Fibroblast of lung (primary cell): Measurements from ENCODE around the gene HSPD1. TPM values are rescaled to one million over a fixed set of nuclear protein-coding genes. Genes with fewer than 3 reads are reported as not detected.

Experiments
- DNase-seq, 2 donors: peaks; one replicate each; pipeline versions ENCODE4 v3.0.0 to v3.0.0-alpha.2; 2010; ENCODE audit warnings: low read depth in 2 of 2
- H2AFZ ChIP-seq: 2 replicates; pipeline ENCODE4 v1.5.1; 2012; ENCODE audit warnings: low read length, control low read depth, inconsistent platforms
- H3K27ac ChIP-seq: 2 replicates; pipeline ENCODE4 v1.5.1; 2011; ENCODE audit warnings: low read length, control low read depth; ENCODE audit not compliant: insufficient read depth
- H3K27me3 ChIP-seq: 2 replicates; pipeline ENCODE4 v1.5.1; 2011; ENCODE audit warnings: mild to moderate bottlenecking, low read length; ENCODE audit not compliant: control insufficient read depth, insufficient read depth
- H3K36me3 ChIP-seq: 2 replicates; pipeline ENCODE4 v1.5.1; 2011; ENCODE audit warnings: low read length; ENCODE audit not compliant: control insufficient read depth, insufficient read depth
- H3K4me1 ChIP-seq: 2 replicates; pipeline ENCODE4 v1.5.1; 2011; ENCODE audit warnings: low read length; ENCODE audit not compliant: control insufficient read depth, insufficient read depth; ENCODE audit errors: extremely low read depth
- H3K4me2 ChIP-seq: 2 replicates; pipeline ENCODE4 v1.5.1; 2011; ENCODE audit warnings: low read length, control low read depth; ENCODE audit not compliant: insufficient read depth; ENCODE audit errors: extremely low read depth
- H3K4me3 ChIP-seq, 4 experiments: fragments of 200-600 bp in 1 of 4; sonication (generic) in 1 of 4; replicated peaks in 1 of 4; 2 replicates each; pipeline ENCODE4 v1.5.1; 2011 to 2016; ENCODE audit warnings: low read length in 4 of 4, low read depth in 3 of 4, mild to moderate bottlenecking in 3 of 4, control low read depth in 2 of 4, inconsistent platforms in 1 of 4, mixed read lengths in 1 of 4; ENCODE audit not compliant: insufficient read depth in 1 of 4; ENCODE audit errors: control extremely low read depth in 1 of 4
- H3K79me2 ChIP-seq: 2 replicates; pipeline ENCODE4 v1.5.1; 2012; ENCODE audit warnings: mild to moderate bottlenecking, low read length, inconsistent platforms; ENCODE audit not compliant: control insufficient read depth, insufficient read depth
- H3K9ac ChIP-seq: 2 replicates; pipeline ENCODE4 v1.5.1; 2011; ENCODE audit warnings: mild to moderate bottlenecking, low read length, control low read depth; ENCODE audit not compliant: insufficient read depth
- H3K9me3 ChIP-seq: 2 replicates; pipeline ENCODE4 v1.5.1; 2012; ENCODE audit warnings: low read depth, low read length; ENCODE audit not compliant: control insufficient read depth, insufficient read depth
- H4K20me1 ChIP-seq: 2 replicates; pipeline ENCODE4 v1.5.1; 2011; ENCODE audit warnings: low read length; ENCODE audit not compliant: control insufficient read depth, insufficient read depth; ENCODE audit errors: extremely low read depth
- EZH2 ChIP-seq: IDR thresholded peaks from 2 replicates; pipeline ENCODE4 v1.5.1; 2012; ENCODE audit warnings: low read length, control low read depth, mild to moderate bottlenecking; ENCODE audit errors: missing control alignments
- polyA plus RNA-seq, 2 donors: library from polyadenylated mRNA; depleted of rRNA in 1 of 2; stranded (reverse) in 1 of 2; unstranded in 1 of 2; fragments of >200 nt; gene quantifications; 2 replicates each; pipeline ENCODE4 v1.2.1, GENCODE V29; 2011 to 2012; ENCODE audit warnings: missing spikeins in 1 of 2
- total RNA-seq: library from RNA; depleted of rRNA; stranded (reverse); fragments of >200 nt; gene quantifications from 2 replicates; pipeline ENCODE4 v1.2.1, GENCODE V29; 2014
- TF ChIP-seq, protein P1 (sequence below), 2 donors: IDR thresholded peaks in 1 of 2; conservative IDR thresholded peaks in 1 of 2; 1 replicate in 1 of 2; 2 replicates in 1 of 2; pipeline ENCODE4 v1.5.1; 2011 to 2012; ENCODE audit warnings: low read length in 2 of 2, control low read depth in 1 of 2, inconsistent platforms in 1 of 2, low read depth in 1 of 2, mild to moderate bottlenecking in 1 of 2

The HSPD1 gene
- total and polyA plus RNA-seq, 2 donors (not counting 1 experiment from before 2014, with no cell fraction given) = 175 to 198 TPM

DNA sequence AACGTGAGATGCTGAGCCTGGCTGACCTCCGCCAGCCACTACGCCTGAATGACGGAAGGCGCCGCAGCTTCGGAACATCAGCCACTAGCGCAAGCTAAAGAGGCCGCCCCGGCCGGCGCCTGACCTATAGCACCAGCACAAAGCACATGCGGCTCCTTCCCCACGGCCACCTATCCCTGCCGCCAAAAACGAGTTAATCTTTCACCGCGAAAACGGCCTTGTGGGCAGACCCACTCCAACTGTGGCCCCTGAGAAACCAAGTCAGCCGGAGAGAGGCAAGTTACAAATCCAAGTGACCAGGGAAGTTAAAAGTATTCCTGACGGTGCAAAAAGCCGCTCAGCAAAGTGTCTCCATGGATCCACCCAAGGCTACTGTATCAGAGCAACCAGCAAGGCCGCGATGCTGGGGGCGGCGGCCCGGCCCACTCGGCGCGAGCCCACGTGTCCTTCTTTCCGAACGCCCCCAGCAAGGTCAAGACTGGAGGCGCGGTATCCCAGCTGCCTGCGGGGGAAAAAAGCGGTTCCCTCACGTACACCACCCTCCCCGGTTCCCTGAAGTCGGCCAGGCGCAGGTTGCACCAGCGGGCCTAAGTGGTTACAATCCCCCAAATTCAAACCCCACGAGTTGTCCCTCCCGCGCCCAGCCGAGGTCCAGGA lies 575 bp downstream of the HSPD1 start:
- Histone ChIP-seq H2AFZ (peak overlapping the region; percentile 34), H3K36me3 (peaks cover 9% of the 10 kb centered on the region), H3K79me2 (peaks cover 80% of the 10 kb centered on the region), H3K9me3 (no peaks in the 10 kb centered on the region), H4K20me1 (no peaks in the 10 kb centered on the region), H3K4me2 (peak overlapping the region; percentile 93), H3K27me3 (no peaks in the 10 kb centered on the region), H3K4me1 (peaks cover 4% of the 10 kb centered on the region), H3K27ac (peak overlapping the region; percentile 96), H3K4me3 (peak overlapping the region; percentile 89 to 96 (median 92)), H3K9ac (peak overlapping the region; percentile 89)
- DNase-seq = peak; percentile 52 to 58
- TF ChIP-seq, protein P1, sequence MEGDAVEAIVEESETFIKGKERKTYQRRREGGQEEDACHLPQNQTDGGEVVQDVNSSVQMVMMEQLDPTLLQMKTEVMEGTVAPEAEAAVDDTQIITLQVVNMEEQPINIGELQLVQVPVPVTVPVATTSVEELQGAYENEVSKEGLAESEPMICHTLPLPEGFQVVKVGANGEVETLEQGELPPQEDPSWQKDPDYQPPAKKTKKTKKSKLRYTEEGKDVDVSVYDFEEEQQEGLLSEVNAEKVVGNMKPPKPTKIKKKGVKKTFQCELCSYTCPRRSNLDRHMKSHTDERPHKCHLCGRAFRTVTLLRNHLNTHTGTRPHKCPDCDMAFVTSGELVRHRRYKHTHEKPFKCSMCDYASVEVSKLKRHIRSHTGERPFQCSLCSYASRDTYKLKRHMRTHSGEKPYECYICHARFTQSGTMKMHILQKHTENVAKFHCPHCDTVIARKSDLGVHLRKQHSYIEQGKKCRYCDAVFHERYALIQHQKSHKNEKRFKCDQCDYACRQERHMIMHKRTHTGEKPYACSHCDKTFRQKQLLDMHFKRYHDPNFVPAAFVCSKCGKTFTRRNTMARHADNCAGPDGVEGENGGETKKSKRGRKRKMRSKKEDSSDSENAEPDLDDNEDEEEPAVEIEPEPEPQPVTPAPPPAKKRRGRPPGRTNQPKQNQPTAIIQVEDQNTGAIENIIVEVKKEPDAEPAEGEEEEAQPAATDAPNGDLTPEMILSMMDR (conservative IDR thresholded peaks at IDR 0.05 in 1 of 2, IDR thresholded peaks at IDR 0.05 in 1 of 2; ENCODE audit: low read depth in 1 of 2, low read length in 2 of 2) = no peak
- TF ChIP-seq EZH2 = no peak

DNA sequence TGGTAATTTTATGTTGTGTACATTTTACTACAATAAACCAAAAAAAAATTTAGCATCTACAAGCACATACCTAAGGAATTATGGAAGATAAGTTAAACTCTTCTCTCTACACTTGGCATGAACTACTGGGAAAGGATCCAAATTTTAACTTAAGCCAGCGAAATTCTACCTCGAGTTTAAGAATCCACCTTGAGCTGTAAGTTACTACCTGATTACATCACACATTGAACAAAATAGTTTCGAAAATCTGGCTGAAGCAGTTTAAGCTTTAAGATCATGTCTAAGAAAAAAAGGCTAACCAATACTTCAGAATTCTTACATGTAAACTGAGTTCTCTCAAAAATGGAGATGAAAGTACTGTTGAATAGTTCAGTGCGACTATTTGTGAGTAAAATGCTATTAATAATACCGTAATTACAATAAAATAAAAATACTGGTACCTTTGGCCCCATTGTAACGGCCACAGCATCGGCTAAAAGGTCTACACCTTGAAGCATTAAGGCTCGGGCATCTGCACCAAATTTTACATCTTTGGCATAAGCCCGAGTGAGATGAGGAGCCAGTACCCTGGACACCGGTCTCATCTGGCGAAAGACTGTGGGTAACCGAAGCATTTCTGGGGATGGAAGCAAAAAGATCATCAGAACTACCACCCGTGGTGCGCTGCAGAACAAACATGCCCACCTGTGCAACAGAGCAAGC lies 1.3 kb downstream of the HSPD1 start:
- Histone ChIP-seq H4K20me1 (no peaks in the 10 kb centered on the region), H3K4me3 (peak overlapping the region; percentile 89 to 96 (median 92)), H3K4me1 (peaks cover 4% of the 10 kb centered on the region), H3K27me3 (no peaks in the 10 kb centered on the region), H3K27ac (peak overlapping the region; percentile 96), H3K36me3 (peaks cover 8% of the 10 kb centered on the region), H3K9me3 (no peaks in the 10 kb centered on the region), H3K9ac (peak overlapping the region; percentile 89), H3K4me2 (peak overlapping the region; percentile 93), H3K79me2 (peaks cover 76% of the 10 kb centered on the region), H2AFZ (no peak overlapping the region)
- peak in 1 of 2 donors; percentile 31 for DNase-seq
- TF ChIP-seq, protein P1 (conservative IDR thresholded peaks at IDR 0.05 in 1 of 2, IDR thresholded peaks at IDR 0.05 in 1 of 2; ENCODE audit: low read depth in 1 of 2, low read length in 2 of 2) = no peak
- no peak for TF ChIP-seq EZH2

DNA sequence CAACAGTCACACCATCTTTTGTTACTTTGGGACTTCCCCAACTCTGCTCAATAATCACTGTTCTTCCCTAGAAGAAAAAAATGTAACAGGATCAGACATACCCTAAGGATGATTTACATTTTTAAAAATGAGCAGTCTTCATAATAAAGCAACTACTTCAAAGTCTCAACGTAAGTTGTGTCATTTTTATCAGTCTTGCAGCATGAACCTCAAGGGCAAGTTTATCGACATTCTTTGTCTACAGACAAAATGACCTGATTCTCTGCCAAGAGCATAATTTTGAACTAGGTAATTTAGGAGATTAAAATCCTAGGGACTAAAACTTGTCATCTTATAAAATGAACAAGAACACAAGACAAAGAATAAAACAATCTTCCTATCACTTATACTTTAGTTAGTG lies 2.3 kb downstream of the HSPD1 start:
- H3K9ac ChIP-seq = no peak overlapping the region
- no peaks in the 10 kb centered on the region for H4K20me1 ChIP-seq
- no peak for TF ChIP-seq EZH2
- TF ChIP-seq, protein P1 (conservative IDR thresholded peaks at IDR 0.05 in 1 of 2, IDR thresholded peaks at IDR 0.05 in 1 of 2; ENCODE audit: low read depth in 1 of 2, low read length in 2 of 2) = no peak
- H3K27me3 ChIP-seq = no peaks in the 10 kb centered on the region
- no peak for DNase-seq
- no peaks in the 10 kb centered on the region for H3K9me3 ChIP-seq
- peaks cover 68% of the 10 kb centered on the region for H3K79me2 ChIP-seq
- no peak overlapping the region for H2AFZ ChIP-seq
- H3K36me3 ChIP-seq = peaks cover 8% of the 10 kb centered on the region
- peak overlapping the region; percentile 93 for H3K4me2 ChIP-seq
- no peak overlapping the region for H3K27ac ChIP-seq
- H3K4me1 ChIP-seq = peaks cover 4% of the 10 kb centered on the region
- peak overlapping the region in 3 of 4 experiments; percentile 89 to 96 (median 93) for H3K4me3 ChIP-seq
